HG02623 (cell line): ENCODE data around the gene DGCR2.

Source experiments
- ATAC-seq: cut with Tn5 transposase; IDR thresholded peaks from one replicate; pipeline ENCODE4 v1.9.1; 2021; ENCODE audit warnings: moderate library complexity; ENCODE audit not compliant: unreplicated experiment

Gene DGCR2

GRCh38 chr22:19147195-19147780, 25.1 kb upstream of the DGCR2 start:
- no peak for ATAC-seq

GRCh38 chr22:19146215-19146968, 24.2 kb upstream of the DGCR2 start:
- ATAC-seq: no peak

GRCh38 chr22:19143967-19144400, 21.8 kb upstream of the DGCR2 start:
- no peak for ATAC-seq

GRCh38 chr22:19143212-19143611, 21.0 kb upstream of the DGCR2 start:
- ATAC-seq: no peak

- no peak for ATAC-seq
Observed at GRCh38 chr22:19142394-19142793, 20.2 kb upstream of the DGCR2 start.

GRCh38 chr22:19139974-19140373, 17.8 kb upstream of the DGCR2 start:
- ATAC-seq: no peak

- no peak for ATAC-seq
Observed at GRCh38 chr22:19139001-19139356, 16.8 kb upstream of the DGCR2 start.

- no peak for ATAC-seq
Observed at GRCh38 chr22:19138217-19139000, 16.2 kb upstream of the DGCR2 start.

- ATAC-seq: no peak
Observed at GRCh38 chr22:19137384-19138216, 15.4 kb upstream of the DGCR2 start.

- ATAC-seq: no peak
Observed at GRCh38 chr22:19136915-19137314, 14.7 kb upstream of the DGCR2 start.

- ATAC-seq: no peak
Observed at GRCh38 chr22:19134874-19135273, 12.7 kb upstream of the DGCR2 start.

- no peak for ATAC-seq
Observed at GRCh38 chr22:19134176-19134831, 12.1 kb upstream of the DGCR2 start.

GRCh38 chr22:19133561-19133960, 11.3 kb upstream of the DGCR2 start:
- ATAC-seq: no peak

GRCh38 chr22:19132693-19133400, 10.6 kb upstream of the DGCR2 start:
- no peak for ATAC-seq

GRCh38 chr22:19132153-19132552, 9.9 kb upstream of the DGCR2 start:
- no peak for ATAC-seq

- no peak for ATAC-seq
Observed at GRCh38 chr22:19131685-19132015, 9.4 kb upstream of the DGCR2 start.

- ATAC-seq: no peak
Observed at GRCh38 chr22:19130959-19131684, 8.9 kb upstream of the DGCR2 start, which contains the start of gene TSSK2. TSS of gene TSSK2 (plus strand) at chr22:19131308. CDS start at chr22:19131400, 92 bp downstream.

- ATAC-seq: no peak
Observed at GRCh38 chr22:19129871-19130270, 7.7 kb upstream of the DGCR2 start.
